ENCODE measurements around the gene MMAB. TPM values are rescaled to one million over a fixed set of nuclear protein-coding genes. Genes with fewer than 3 reads are reported as not detected.
A peak's percentile ranks its signal among the peaks of the same experiment; 100 is the strongest.

Gene MMAB
- total RNA-seq, 2 donors from 2014 or later: 12.5 to 29.7 TPM

DNA sequence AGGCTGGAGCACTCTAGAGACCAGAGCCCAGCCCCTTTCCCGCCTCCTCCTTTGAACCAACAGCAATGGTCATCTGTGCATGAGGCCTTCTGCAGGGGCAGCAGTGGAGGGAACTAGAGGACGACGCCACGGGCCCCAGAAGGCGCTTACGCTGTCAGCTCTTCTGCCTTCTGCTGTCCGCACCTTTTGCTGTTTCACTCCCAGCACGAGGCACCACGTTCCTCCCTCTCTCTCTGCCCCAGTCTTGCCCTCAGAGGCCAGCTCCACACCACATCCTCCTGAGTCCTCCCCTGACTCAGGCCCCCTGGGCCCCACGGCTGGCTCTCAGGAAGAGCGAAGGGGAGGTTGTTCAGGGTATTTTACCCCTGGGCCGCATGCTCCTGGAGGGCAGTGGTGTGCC lies 15.5 kb downstream of the MMAB start:
- DNase-seq: no peak
- H3K27ac ChIP-seq: no peak overlapping the region
- H3K4me1 ChIP-seq: peaks cover 19% of the 10 kb centered on the region
- ATAC-seq: no peak
- 90 to 92% methylated on average over 6 to 12 of the region's 12 CpGs for WGBS, 2 donors
- H3K27me3 ChIP-seq: no peaks in the 10 kb centered on the region
- intact Hi-C loops (cut with DNase I): no loop called here
- no peak for TF ChIP-seq POLR2A (IDR thresholded peaks at IDR 0.05)
- TF ChIP-seq, protein P1, sequence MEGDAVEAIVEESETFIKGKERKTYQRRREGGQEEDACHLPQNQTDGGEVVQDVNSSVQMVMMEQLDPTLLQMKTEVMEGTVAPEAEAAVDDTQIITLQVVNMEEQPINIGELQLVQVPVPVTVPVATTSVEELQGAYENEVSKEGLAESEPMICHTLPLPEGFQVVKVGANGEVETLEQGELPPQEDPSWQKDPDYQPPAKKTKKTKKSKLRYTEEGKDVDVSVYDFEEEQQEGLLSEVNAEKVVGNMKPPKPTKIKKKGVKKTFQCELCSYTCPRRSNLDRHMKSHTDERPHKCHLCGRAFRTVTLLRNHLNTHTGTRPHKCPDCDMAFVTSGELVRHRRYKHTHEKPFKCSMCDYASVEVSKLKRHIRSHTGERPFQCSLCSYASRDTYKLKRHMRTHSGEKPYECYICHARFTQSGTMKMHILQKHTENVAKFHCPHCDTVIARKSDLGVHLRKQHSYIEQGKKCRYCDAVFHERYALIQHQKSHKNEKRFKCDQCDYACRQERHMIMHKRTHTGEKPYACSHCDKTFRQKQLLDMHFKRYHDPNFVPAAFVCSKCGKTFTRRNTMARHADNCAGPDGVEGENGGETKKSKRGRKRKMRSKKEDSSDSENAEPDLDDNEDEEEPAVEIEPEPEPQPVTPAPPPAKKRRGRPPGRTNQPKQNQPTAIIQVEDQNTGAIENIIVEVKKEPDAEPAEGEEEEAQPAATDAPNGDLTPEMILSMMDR (IDR thresholded peaks at IDR 0.05): no peak
- no peaks in the 10 kb centered on the region for H3K36me3 ChIP-seq (replicated peaks in 1 of 2; ENCODE audit: insufficient read depth in 1 of 2, low read depth in 2 of 2)
- no peak overlapping the region for H3K4me3 ChIP-seq
- H3K9me3 ChIP-seq: no peaks in the 10 kb centered on the region

DNA sequence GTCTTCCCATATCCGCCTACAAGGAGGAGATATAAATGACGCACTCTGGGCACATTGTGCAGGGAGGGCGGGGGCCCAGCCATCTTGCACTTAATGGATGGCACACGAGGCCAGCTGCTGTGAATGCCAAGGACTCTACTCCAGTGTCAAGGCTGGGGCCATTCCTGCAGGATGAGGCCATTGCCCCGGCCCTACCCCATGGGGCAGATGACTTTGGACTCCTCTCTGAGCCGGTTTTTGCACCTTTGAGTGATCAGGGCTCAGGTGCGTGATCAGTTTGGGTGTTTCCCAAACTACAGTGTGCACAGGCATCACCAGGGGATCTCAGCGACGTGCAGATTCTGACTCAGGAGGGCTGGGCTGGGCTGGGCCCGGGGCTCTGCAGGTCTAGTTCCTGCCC lies 16.1 kb downstream of the MMAB start:
- WGBS, 2 donors: 78 to 93% methylated on average over 5 to 10 of the region's 10 CpGs
- DNase-seq (no peak), ATAC-seq (no peak)
- H3K27ac ChIP-seq: no peak overlapping the region
- H3K4me3 ChIP-seq: no peak overlapping the region
- intact Hi-C loops (cut with DNase I): no loop called here
- H3K9me3 ChIP-seq: no peaks in the 10 kb centered on the region
- TF ChIP-seq, protein P1 (IDR thresholded peaks at IDR 0.05): no peak
- TF ChIP-seq POLR2A (IDR thresholded peaks at IDR 0.05): no peak
- no peaks in the 10 kb centered on the region for H3K36me3 ChIP-seq (replicated peaks in 1 of 2; ENCODE audit: insufficient read depth in 1 of 2, low read depth in 2 of 2)
- peaks cover 19% of the 10 kb centered on the region for H3K4me1 ChIP-seq
- H3K27me3 ChIP-seq: no peaks in the 10 kb centered on the region

DNA sequence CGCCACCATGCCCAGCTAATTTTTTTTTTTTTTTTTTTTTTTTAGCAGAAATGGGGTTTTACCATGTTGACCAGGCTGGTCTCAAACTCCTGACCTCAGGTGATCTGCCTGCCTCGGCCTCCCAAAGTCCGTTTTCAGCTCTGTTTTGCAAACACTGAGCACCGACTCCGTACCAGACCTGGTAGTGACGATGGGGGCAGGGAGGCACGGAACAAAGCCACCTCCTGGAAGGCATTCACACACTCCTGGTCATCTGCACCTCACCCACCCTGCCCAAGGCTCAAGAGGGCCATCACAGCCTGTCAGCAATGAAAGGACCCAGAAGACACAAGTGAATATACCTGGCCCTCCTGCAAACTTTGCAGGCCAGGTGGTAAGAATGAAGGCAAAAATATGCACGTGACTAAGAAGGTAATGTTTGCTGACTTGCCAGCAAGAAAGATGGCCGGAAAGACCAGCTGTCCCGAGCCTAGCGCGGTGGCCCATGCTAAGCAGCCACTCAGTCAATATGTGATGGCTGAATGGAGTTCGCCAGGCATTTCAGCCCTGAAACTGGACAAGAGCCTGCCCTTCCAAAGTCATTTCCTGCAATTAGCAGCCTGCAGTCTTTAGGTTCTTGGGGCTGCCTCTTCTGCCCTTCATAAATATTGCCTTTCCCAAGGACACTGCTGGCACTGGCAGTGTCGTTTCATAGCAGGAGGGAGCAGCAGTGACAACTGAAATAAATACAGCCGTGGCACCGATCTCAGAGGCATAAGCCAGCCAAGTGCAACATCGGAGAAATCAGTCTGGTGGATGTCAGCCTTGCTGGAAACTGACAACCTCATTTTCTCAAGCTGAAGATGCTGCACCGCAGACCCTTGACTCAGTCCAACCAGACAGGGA lies 17.6 kb downstream of the MMAB start:
- peak; percentile 47 for ATAC-seq
- intact Hi-C loops (cut with DNase I): no loop called here
- no peak for TF ChIP-seq POLR2A (IDR thresholded peaks at IDR 0.05)
- TF ChIP-seq, protein P1 (IDR thresholded peaks at IDR 0.05): no peak
- Histone ChIP-seq H3K27ac (no peak overlapping the region), H3K36me3 (replicated peaks in 1 of 2; ENCODE audit: insufficient read depth in 1 of 2, low read depth in 2 of 2) (no peaks in the 10 kb centered on the region), H3K4me1 (peaks cover 19% of the 10 kb centered on the region), H3K4me3 (no peak overlapping the region), H3K9me3 (no peaks in the 10 kb centered on the region), H3K27me3 (peaks cover 0 to 4% of the 10 kb centered on the region in 2 donors)
- peak in 1 of 4 donors; percentile 44 for DNase-seq
- WGBS, 2 donors: 44 to 48% methylated on average over 17 to 18 of the region's 18 CpGs

DNA sequence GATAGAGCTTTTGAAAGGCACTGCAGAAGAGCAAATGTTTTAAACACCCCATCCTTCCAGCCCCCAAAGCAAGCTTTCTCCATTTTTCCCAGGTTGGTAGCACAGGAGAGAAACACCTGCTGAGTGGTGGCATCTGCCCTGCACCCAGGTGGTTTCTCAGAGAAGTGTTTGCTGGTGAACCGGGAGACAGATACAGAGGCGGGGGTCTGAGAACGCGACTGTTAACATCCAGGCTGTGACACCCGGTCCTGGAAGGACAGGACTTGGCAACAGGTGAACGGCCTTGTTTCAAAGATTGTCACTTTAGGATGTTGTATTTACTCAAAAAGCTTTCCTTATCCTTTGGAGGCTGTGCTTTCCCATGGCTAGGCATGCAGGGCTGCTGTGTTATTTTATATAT lies 18.5 kb downstream of the MMAB start:
- TF ChIP-seq, protein P1 (IDR thresholded peaks at IDR 0.05): no peak
- TF ChIP-seq POLR2A (IDR thresholded peaks at IDR 0.05): no peak
- no peaks in the 10 kb centered on the region for H3K36me3 ChIP-seq (replicated peaks in 1 of 2; ENCODE audit: insufficient read depth in 1 of 2, low read depth in 2 of 2)
- 0 to 8% methylated on average over 2 to 6 of the region's 6 CpGs for WGBS, 2 donors
- intact Hi-C loops (cut with DNase I): no loop called here
- no peak overlapping the region for H3K4me3 ChIP-seq
- H3K9me3 ChIP-seq: no peaks in the 10 kb centered on the region
- DNase-seq (no peak), ATAC-seq (no peak)
- peaks cover 0 to 4% of the 10 kb centered on the region in 2 donors for H3K27me3 ChIP-seq
- H3K27ac ChIP-seq: no peak overlapping the region
- H3K4me1 ChIP-seq: peaks cover 19% of the 10 kb centered on the region
